K562 (cell line): ENCODE data around the gene TM4SF5. TPM values are rescaled to one million over a fixed set of nuclear protein-coding genes. Genes with fewer than 3 reads are reported as not detected.

Experiments used
- ATAC-seq: fragments of 200-7000 bp; cut with Tn5 transposase; 3 replicates; pipeline ENCODE4 v1.9.1; 2020; ENCODE audit warnings: moderate library complexity
- BruUV-seq: library from RNA; stranded (reverse); fragments of 400-500 nt; replicated peaks from 2 replicates; lab custom pipeline; 2021; lab: Mats Ljungman, UMichigan
- CTCF ChIA-PET: fragments of 300-600 bp; formaldehyde crosslinking; extraction: SDS; loops from one replicate; lab custom pipeline; 2021; ENCODE audit warnings: low intra/inter-chr PET ratio; lab: Yijun Ruan, JAX
- POLR2A ChIA-PET: fragments of 300-600, 350-650 bp; sonication (Branson Sonifier 250); formaldehyde crosslinking; extraction: SDS; loops from one replicate; lab custom pipeline; 2021; ENCODE audit warnings: antibody characterized with exemption, inconsistent platforms; lab: Yijun Ruan, JAX
- DNase-seq, 4 experiments: peaks; one replicate each; pipeline versions ENCODE4 v3.0.0 to v3.0.0-alpha.2; 2011 to 2018; ENCODE audit warnings: low spot score in 3 of 4, mixed read lengths in 3 of 4; ENCODE audit errors: extremely low read depth in 1 of 4
- FAIRE-seq: peaks from 2 replicates; lab custom pipeline; 2011; peaks lifted over from hg19 to GRCh38; lab: Jason Lieb, UNC
- H2AFZ ChIP-seq: 2 replicates; pipeline ENCODE4 v1.6.0; 2011; ENCODE audit warnings: low read depth, low read length, control low read depth, inconsistent platforms
- H3K27ac ChIP-seq: fragments of 200-600 bp; 3 replicates; pipeline ENCODE4 v1.8.0; 2011; ENCODE audit warnings: low read depth, mild to moderate bottlenecking, control low read depth, inconsistent platforms, low read length, moderate library complexity, mixed read lengths; ENCODE audit errors: extremely low read depth
- H3K27me3 ChIP-seq, 2 experiments: fragments of 300-600 bp in 1 of 2; 2 replicates in 1 of 2; 3 replicates in 1 of 2; pipeline versions ENCODE4 v1.6.0 to v1.8.0; 2011; ENCODE audit warnings: inconsistent platforms in 2 of 2, low read length in 2 of 2, mild to moderate bottlenecking in 1 of 2, mixed read lengths in 1 of 2, moderate library complexity in 1 of 2; ENCODE audit not compliant: control insufficient read depth in 2 of 2, insufficient read depth in 2 of 2
- H3K36me3 ChIP-seq: fragments of 300-600 bp; 3 replicates; pipeline ENCODE4 v1.8.0; 2011; ENCODE audit warnings: mild to moderate bottlenecking, low read length, inconsistent platforms; ENCODE audit not compliant: control insufficient read depth, insufficient read depth
- H3K4me1 ChIP-seq, 2 experiments: fragments of 200-600 bp in 1 of 2; replicated peaks in 1 of 2; 2 replicates in 1 of 2; 3 replicates in 1 of 2; pipeline versions ENCODE4 v1.5.1 to v1.8.0; 2011; ENCODE audit warnings: inconsistent platforms in 2 of 2, low read length in 2 of 2, mild to moderate bottlenecking in 1 of 2, mixed read lengths in 1 of 2, moderate library complexity in 1 of 2; ENCODE audit not compliant: control insufficient read depth in 2 of 2, insufficient read depth in 2 of 2
- H3K4me2 ChIP-seq: 2 replicates; pipeline ENCODE4 v1.6.1; 2011; ENCODE audit warnings: low read length, control low read depth, inconsistent platforms, mixed read lengths; ENCODE audit not compliant: insufficient read depth
- H3K4me3 ChIP-seq: fragments of 200-600 bp; sonication (generic), shearing (Covaris generic); 2 replicates; pipeline ENCODE4 v1.5.1; 2016; ENCODE audit warnings: control low read depth, inconsistent platforms
- H3K79me2 ChIP-seq: fragments of 200-600 bp; 3 replicates; pipeline ENCODE4 v1.8.0; 2011; ENCODE audit warnings: low read length, inconsistent platforms; ENCODE audit not compliant: control insufficient read depth, insufficient read depth
- H3K9ac ChIP-seq, 2 experiments: 2 replicates each; pipeline versions ENCODE4 v1.6.0 to v1.6.1; 2011; ENCODE audit warnings: low read depth in 2 of 2, low read length in 2 of 2, control low read depth in 1 of 2, inconsistent platforms in 1 of 2, mild to moderate bottlenecking in 1 of 2, mixed read lengths in 1 of 2; ENCODE audit not compliant: insufficient read depth in 1 of 2
- H3K9me1 ChIP-seq: one replicate; pipeline ENCODE4 v1.6.0; 2011; ENCODE audit warnings: inconsistent platforms, mild to moderate bottlenecking, low read length, moderate library complexity; ENCODE audit not compliant: control insufficient read depth, insufficient read depth
- H3K9me3 ChIP-seq: replicated peaks from 2 replicates; pipeline ENCODE4 v1.5.1; 2011; ENCODE audit warnings: low read depth, low read length, inconsistent platforms; ENCODE audit not compliant: control insufficient read depth, insufficient read depth
- H4K20me1 ChIP-seq: replicated peaks from 2 replicates; pipeline ENCODE4 v1.6.1; 2011; ENCODE audit warnings: low read length, inconsistent platforms, mixed read lengths; ENCODE audit not compliant: control insufficient read depth, insufficient read depth
- HNRNPUL1 ChIP-seq: fragments of 200-400 bp; formaldehyde crosslinking; IDR thresholded peaks from 2 replicates; pipeline ENCODE4 v1.6.1; 2017; ENCODE audit warnings: low read length
- MBD2 ChIP-seq: sonication (generic); IDR thresholded peaks from 2 replicates; pipeline ENCODE4 v1.6.1; 2016; ENCODE audit warnings: low read depth, borderline replicate concordance
- MTA3 ChIP-seq: fragments of 450-650 bp; formaldehyde crosslinking; IDR thresholded peaks from 2 replicates; pipeline ENCODE4 v1.6.1; 2017; ENCODE audit warnings: mild to moderate bottlenecking, borderline replicate concordance
- NFIC ChIP-seq: fragments of 450-650 bp; IDR thresholded peaks from 2 replicates; pipeline ENCODE4 v1.6.1; 2017; ENCODE audit warnings: mild to moderate bottlenecking, inconsistent platforms
- NR4A1 ChIP-seq, 2 experiments: fragments of 250-450 bp in 1 of 2; fragments of 450-650 bp in 1 of 2; sonication (Bioruptor Pico) in 1 of 2; IDR thresholded peaks; 2 replicates each; pipeline versions ENCODE4 v1.4.0 to v1.6.1; 2016 to 2020; ENCODE audit warnings: mild to moderate bottlenecking in 2 of 2, missing compliant biosample characterization in 1 of 2, missing genetic modification characterization in 1 of 2, moderate library complexity in 1 of 2
- STAT6 ChIP-seq: sonication (generic); formaldehyde crosslinking; IDR thresholded peaks from 2 replicates; pipeline ENCODE4 v1.8.1; 2023; ENCODE audit warnings: mild to moderate bottlenecking, missing genetic modification reagents
- TBP ChIP-seq: optimal IDR thresholded peaks from 2 replicates; pipeline ENCODE3; 2011; ENCODE audit warnings: low read depth, low read length, improper control_type of control experiment
- TFAP4 ChIP-seq: sonication (generic); formaldehyde crosslinking; IDR thresholded peaks from 2 replicates; pipeline ENCODE4 v1.8.0; 2022; ENCODE audit warnings: missing genetic modification reagents, mild to moderate bottlenecking, moderate library complexity, borderline replicate concordance
- TGIF2 ChIP-seq: sonication (generic); formaldehyde crosslinking; IDR thresholded peaks from 2 replicates; pipeline ENCODE4 v1.8.1; 2022; ENCODE audit warnings: mild to moderate bottlenecking, missing genetic modification reagents, moderate library complexity
- ZFX ChIP-seq: sonication (generic); formaldehyde crosslinking; IDR thresholded peaks from 2 replicates; pipeline ENCODE4 v1.8.0; 2022; ENCODE audit warnings: mild to moderate bottlenecking, missing genetic modification reagents, moderate library complexity
- ZNF133 ChIP-seq: fragments of 250-450 bp; sonication (Bioruptor Pico); IDR thresholded peaks from 2 replicates; pipeline ENCODE4 v1.4.0; 2020; ENCODE audit warnings: mild to moderate bottlenecking
- ZNF184 ChIP-seq: sonication (generic); formaldehyde crosslinking; IDR thresholded peaks from 2 replicates; pipeline ENCODE4 v1.5.0; 2020; ENCODE audit warnings: missing genetic modification reagents
- ZSCAN32 ChIP-seq: fragments of 450-650 bp; formaldehyde crosslinking; IDR thresholded peaks from 2 replicates; pipeline ENCODE4 v1.4.0; 2020; ENCODE audit warnings: mild to moderate bottlenecking, moderate library complexity
- WGBS: fragments of 100-300 bp; shearing (Covaris generic); methylation state at CpG from one replicate; pipeline ENCODE4 v1.1.6; 2016; ENCODE audit warnings: low coverage, mixed read lengths; ENCODE audit not compliant: insufficient coverage; ENCODE audit errors: missing lambda C conversion rate; 5-methylcytosine and 5-hydroxymethylcytosine counted together
- in situ Hi-C: fragments of 300-500 bp; cut with MboI; formaldehyde crosslinking; loops from 4 replicates; pipeline ENCODE4 v1.15.0; 2018; ENCODE audit warnings: inconsistent platforms, mixed read lengths
- intact Hi-C: fragments of 100-400 bp; cut with micrococcal nuclease; formaldehyde crosslinking; loops from 2 replicates; pipeline ENCODE4 v1.14.2; 2022
- polyA plus RNA-seq, 8 experiments: library from polyadenylated mRNA; depleted of rRNA in 4 of 8; stranded (reverse) in 5 of 8; unstranded in 3 of 8; fragments of >200 nt; fragmentation: Nextera tagmentation in 2 of 8; fragmentation: Illumina TruSeq in 1 of 8; extraction: Ambion mirVana in 2 of 8; extraction: Trizol in 1 of 8; gene quantifications; 2 replicates each; pipeline versions ENCODE4 v1.2.1 to v1.2.3, GENCODE V29; 2011 to 2014; ENCODE audit warnings: inconsistent platforms in 1 of 8, missing spikeins in 1 of 8
- total RNA-seq, 7 experiments: library from RNA; depleted of rRNA in 6 of 7; stranded (reverse); fragments of >200 nt in 6 of 7; fragmentation: Illumina TruSeq in 2 of 7; extraction: Trizol in 2 of 7; gene quantifications; 2 replicates each; pipeline versions ENCODE4 v1.2.1 to v1.2.3, GENCODE V29; 2011 to 2021; ENCODE audit warnings: low replicate concordance in 1 of 7
- TF ChIP-seq, protein P1 (sequence below): fragments of 250-450 bp; sonication (Bioruptor Pico); IDR thresholded peaks from 2 replicates; pipeline ENCODE4 v1.5.0; 2021
- TF ChIP-seq, protein P2 (sequence below): fragments of 450-650 bp; IDR thresholded peaks from 2 replicates; pipeline ENCODE4 v1.6.1; 2016; ENCODE audit warnings: mild to moderate bottlenecking

TM4SF5 gene
- total and polyA plus RNA-seq, 9 of the 15 experiments (the other 6 are each of a cell fraction or from before 2014, with no cell fraction given): not detected

- 45% methylated on average over 10 of the region's 10 CpGs for WGBS
- Histone ChIP-seq H3K9me3 (no peaks in the 10 kb centered on the region), H3K9ac (no peak overlapping the region), H3K4me1 (peaks cover 0 to 25% of the 10 kb centered on the region in 2 experiments; a peak in 2 of 5 replicates), H3K27ac (no peak overlapping the region), H3K36me3 (no peaks in the 10 kb centered on the region), H3K27me3 (peaks cover 15 to 49% of the 10 kb centered on the region in 2 experiments), H2AFZ (no peak overlapping the region), H3K4me3 (no peak overlapping the region), H4K20me1 (no peaks in the 10 kb centered on the region), H3K4me2 (no peak overlapping the region), H3K79me2 (no peaks in the 10 kb centered on the region), H3K9me1 (no peaks in the 10 kb centered on the region)
- FAIRE-seq (no peak), ATAC-seq (no peak), DNase-seq (no peak)
- no TSS peak for BruUV-seq
- CTCF ChIA-PET: no interaction called here
- POLR2A ChIA-PET: interaction anchor here (0.5 kb wide), 1 partner anchor 47 kb away, joined by 5 read pairs; no protein-coding TSS in a partner anchor
- intact Hi-C loops: no loop called here
- in situ Hi-C loops: no loop called here
- no peak for TF ChIP-seq ZFX
- TF ChIP-seq TGIF2 (CRISPR knock-in tag): no peak
- TF ChIP-seq NR4A1 (CRISPR knock-in tag; IDR thresholded peaks at IDR 0.05): no peak
- no peak for TF ChIP-seq NR4A1 (tag; IDR thresholded peaks at IDR 0.05)
- no peak for TF ChIP-seq ZSCAN32 (CRISPR knock-in tag)
- no peak for TF ChIP-seq MTA3
- TF ChIP-seq, protein P1, sequence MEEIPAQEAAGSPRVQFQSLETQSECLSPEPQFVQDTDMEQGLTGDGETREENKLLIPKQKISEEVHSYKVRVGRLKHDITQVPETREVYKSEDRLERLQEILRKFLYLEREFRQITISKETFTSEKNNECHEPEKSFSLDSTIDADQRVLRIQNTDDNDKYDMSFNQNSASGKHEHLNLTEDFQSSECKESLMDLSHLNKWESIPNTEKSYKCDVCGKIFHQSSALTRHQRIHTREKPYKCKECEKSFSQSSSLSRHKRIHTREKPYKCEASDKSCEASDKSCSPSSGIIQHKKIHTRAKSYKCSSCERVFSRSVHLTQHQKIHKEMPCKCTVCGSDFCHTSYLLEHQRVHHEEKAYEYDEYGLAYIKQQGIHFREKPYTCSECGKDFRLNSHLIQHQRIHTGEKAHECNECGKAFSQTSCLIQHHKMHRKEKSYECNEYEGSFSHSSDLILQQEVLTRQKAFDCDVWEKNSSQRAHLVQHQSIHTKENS (CRISPR knock-in tag): no peak
- TF ChIP-seq TFAP4: no peak
- TF ChIP-seq HNRNPUL1: no peak
- no peak for TF ChIP-seq STAT6 (CRISPR knock-in tag)
- TF ChIP-seq, protein P2, sequence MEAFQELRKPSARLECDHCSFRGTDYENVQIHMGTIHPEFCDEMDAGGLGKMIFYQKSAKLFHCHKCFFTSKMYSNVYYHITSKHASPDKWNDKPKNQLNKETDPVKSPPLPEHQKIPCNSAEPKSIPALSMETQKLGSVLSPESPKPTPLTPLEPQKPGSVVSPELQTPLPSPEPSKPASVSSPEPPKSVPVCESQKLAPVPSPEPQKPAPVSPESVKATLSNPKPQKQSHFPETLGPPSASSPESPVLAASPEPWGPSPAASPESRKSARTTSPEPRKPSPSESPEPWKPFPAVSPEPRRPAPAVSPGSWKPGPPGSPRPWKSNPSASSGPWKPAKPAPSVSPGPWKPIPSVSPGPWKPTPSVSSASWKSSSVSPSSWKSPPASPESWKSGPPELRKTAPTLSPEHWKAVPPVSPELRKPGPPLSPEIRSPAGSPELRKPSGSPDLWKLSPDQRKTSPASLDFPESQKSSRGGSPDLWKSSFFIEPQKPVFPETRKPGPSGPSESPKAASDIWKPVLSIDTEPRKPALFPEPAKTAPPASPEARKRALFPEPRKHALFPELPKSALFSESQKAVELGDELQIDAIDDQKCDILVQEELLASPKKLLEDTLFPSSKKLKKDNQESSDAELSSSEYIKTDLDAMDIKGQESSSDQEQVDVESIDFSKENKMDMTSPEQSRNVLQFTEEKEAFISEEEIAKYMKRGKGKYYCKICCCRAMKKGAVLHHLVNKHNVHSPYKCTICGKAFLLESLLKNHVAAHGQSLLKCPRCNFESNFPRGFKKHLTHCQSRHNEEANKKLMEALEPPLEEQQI: no peak
- TF ChIP-seq MBD2: no peak
- TF ChIP-seq ZNF184: no peak
- TF ChIP-seq TBP: no peak
- no peak for TF ChIP-seq NFIC
- no peak for TF ChIP-seq ZNF133 (CRISPR knock-in tag)
Measured at GRCh38 chr17:4742629-4743028, 29.1 kb upstream of the TM4SF5 start.
